HG03196 (cell line): ENCODE data around the gene ST7.
"Not testable (repeated sequence)": the region's sequence is repeated elsewhere in the genome, so short reads cannot be mapped to it uniquely, and the experiment has no call there.

ENCODE experiments used
- ATAC-seq: cut with Tn5 transposase; IDR thresholded peaks from one replicate; pipeline ENCODE4 v1.9.1; 2021; ENCODE audit not compliant: unreplicated experiment

The ST7 gene

DNA sequence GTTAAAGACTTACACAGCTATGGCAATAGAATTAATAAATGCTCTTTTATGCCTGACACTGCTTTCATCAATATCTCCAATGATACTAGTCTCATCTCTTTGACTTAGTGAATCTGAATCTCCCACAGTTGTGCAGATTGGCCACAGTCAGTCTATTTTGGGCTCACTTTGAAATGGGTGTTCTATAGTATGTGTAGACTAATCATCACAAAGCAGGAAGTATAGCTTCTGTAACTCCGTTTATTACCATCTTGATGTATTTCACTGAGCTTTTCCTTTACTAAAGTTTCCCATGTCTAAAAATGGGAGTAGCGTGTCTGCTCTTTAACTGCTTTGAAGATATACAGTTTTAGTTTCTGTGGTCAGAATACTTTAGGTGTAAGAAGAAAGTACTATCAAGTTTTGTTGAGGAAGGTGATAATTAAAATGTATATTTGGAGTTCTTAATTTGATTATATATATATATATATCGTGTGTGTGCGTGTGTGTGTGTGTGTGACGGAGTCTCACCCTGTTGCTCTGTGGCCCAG lies 70.1 kb downstream of the ST7 start:
- ATAC-seq, result peak; percentile 44

DNA sequence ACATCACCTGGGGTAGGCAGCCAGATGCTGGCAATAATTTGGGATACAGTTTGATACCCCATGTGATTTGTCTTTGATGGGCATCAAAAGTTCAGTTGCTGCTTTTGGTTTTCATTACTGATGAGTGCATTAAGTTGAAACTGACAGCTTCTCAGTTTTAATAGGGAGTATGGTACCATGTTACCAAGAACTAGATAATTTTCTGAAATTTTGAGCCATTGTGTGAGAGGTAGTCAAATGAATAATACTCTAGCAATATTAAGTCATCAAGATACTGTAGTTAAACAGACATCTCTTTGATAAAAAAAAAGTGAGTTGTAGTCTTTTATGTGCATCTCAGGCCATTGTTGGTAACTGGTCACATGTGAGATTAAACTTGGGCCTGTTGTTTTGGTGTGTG lies 71.5 kb downstream of the ST7 start:
- ATAC-seq, result no peak

GRCh38 chr7:117025891-117026290 lies 72.6 kb downstream of the ST7 start:
- no peak for ATAC-seq

DNA sequence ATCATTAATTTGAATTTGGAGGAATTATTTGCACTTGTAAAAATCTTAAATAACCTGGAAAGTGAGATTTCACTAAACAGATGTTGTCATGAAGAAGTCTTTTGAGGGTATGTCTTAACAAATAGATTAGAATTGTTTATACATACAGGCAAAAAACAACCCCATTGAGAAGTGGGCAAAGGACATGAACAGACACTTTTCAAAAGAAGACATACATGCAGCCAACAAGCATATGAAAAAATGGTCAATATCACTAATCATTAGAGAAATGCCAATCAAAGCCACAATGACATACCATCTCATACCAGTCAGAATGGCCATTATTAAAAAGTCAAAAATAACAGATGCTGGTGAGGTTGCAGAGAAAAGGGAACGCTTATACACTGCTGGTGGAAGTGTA lies 77.0 kb downstream of the ST7 start:
- ATAC-seq, result not testable (repeated sequence)

- not testable (repeated sequence) for ATAC-seq
Observed at GRCh38 chr7:117030793-117031192, 77.5 kb downstream of the ST7 start.

- no peak for ATAC-seq
Observed at GRCh38 chr7:117032810-117033209, 79.5 kb downstream of the ST7 start.

DNA sequence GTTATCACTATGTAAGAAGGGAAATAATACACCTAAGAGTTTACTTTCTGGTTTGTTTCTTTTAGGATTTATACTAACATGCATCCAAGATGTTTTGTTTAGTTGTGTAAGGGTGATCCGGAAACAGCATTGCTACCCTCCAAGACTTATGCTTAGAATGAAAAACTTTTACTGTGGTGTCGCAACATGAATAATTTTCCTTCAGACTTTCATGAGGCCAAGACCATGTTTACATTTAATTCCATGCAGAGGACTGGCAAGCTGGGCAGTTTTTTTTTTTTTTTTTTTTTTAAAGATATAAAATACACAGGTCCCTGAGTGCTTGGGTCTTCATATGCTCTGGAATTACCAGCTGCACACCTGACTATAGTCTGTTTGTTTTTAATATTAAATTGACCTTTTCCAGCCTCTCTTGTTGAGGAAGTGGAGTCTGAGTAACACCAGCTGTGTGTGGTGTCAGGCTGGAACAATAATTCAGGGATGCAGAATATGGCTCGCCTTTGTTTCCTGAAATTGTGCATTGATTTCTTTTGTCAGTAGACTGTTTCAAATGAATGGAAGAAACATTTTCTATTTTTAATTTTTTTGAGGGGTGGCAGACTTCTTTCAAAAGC lies 81.7 kb downstream of the ST7 start:
- no peak for ATAC-seq

- no peak for ATAC-seq
Observed at GRCh38 chr7:117035465-117035862, 82.2 kb downstream of the ST7 start.

DNA sequence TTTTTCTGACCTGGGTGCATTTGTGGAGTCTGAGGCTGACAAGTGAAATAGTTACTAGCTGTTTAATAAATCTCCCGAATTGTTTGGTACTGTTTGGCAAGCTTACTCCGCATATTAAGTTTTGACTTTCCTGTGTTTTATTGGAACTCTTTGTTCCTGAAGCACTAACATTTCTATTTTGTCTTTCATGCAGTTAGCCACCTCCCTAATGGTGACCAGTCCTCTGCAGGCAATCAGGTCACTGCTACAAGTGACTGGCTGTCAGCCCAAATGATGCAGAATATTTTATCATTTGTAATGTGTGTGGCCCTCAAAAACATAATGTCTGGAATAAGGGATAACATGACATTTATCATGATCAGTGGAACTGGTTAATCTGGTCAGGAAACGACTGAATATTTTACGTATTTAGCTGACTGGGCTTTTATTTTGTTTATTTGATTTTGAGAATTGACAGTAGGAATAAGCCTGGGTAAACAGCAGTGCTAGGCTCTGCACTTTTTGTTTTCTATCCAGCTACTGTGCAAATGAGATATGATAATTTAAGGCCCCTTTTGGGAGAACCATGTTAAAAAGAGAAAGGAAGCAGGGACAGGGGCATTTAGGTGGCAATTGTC lies 82.9 kb downstream of the ST7 start:
- ATAC-seq, result no peak

DNA sequence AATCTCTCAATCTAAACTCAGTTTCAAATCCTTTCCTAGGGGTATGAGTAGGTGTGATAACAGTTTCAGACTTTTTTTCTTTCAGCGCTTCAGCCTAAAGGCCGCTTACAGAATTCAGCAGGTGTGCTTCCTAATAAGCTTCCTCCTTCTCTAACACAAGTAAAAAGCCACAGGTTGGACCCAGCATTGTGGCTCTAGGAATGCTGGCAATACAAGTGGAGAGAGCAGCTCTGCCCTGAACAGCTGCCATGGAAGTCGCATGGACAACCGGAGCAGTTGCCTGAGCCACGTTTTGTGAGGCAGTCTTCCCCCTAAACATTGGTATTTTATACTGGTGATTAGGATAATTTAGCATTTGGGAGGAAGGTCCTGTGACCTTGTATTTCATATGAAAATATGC lies 83.5 kb downstream of the ST7 start:
- no peak for ATAC-seq

DNA sequence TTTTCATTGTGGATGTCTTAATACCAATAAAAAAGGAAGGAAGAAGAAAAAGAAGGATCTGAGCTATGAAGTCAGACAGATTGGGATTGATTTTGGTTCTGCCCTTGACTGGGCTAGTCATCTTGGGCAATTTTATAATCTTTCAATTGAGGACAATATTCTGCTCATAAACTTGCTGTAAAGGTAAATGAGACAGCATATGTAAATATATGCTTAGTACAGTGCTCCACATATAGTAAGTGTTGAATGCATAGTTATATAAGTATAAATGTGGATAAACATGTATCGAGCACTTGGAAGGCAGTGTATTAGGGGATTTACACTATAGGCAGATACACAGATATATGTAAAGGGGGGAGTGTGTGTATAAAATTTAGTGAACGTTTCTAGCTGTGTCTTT lies 85.1 kb downstream of the ST7 start:
- no peak for ATAC-seq

DNA sequence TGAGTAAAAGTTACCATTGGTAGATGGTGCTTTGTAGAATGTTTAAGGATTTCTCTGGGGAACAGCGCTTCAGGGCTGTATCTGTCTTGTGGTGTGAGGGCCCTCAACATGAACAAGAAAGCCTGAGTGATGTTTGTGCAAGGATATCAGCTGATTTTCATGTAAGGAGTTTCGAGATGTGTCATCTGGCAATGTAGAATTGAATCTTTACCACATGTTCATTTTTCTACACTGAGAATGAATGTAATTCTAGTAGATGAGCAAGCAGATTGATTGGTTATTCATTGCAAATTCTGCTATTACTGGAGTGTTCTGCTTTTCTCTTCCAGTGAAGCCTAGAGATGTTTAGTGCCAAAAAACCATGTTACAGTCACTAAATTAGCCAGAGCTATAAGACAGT lies 87.7 kb downstream of the ST7 start:
- ATAC-seq, result peak; percentile 85

- no peak for ATAC-seq
Observed at GRCh38 chr7:117041822-117042221, 88.5 kb downstream of the ST7 start.

- no peak for ATAC-seq
Observed at GRCh38 chr7:117043108-117043825, 90.0 kb downstream of the ST7 start.

- no peak for ATAC-seq
Observed at GRCh38 chr7:117044664-117045063, 91.4 kb downstream of the ST7 start.

DNA sequence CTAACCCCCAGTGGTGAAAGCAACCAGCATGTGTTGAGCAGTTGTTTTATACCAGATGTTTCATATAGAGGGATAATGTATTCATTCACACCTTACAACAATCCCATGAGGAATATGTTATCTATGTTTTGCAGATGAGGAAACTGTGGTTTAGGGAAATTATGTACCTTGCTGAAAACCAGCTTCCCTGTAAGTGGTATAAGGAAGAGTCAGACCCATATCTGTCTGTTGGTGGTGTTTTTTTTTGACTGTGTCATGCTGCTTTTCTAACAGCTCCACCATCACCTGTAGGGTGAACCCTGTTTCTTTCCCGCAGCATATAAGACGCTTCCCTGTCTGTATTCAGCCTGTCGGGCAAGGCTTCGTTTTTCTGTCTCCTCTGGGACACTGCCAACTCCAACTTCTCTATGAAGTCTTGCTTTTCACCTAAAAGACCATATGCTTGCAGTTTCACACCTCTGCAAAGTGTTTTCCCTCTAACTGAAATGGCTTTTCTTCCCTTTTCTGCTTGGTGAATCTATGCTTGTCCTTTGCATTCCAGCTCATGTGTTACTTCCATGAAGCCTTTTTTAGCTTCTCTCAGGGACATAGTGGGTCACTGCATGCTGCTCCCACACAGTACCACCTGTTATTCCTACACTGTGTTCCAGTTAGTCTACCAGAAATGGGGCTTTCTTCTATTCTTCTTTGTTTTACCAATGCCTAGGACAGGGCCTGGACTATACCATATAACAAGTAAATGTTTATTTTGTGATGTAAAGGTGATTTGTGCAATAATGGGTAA lies 92.8 kb downstream of the ST7 start:
- no peak for ATAC-seq

DNA sequence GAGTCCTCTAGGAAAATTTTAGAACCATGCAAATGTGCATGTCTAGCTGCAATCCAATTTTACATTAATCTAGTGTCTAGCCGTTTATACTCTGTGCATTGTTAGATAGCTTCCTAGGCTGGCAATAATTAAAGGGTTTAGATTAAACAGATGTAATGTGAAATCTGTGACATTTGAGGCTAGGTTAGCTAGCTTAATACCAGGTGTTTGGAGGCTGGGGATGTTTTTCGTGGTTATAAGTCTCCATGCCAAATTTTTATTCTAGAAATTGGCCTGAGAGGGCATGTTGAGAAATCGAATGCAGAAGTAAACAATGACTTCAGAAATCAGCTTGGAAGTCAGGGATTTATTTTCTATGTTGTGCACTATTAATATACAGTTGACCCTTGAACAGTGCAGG lies 94.2 kb downstream of the ST7 start:
- no peak for ATAC-seq

DNA sequence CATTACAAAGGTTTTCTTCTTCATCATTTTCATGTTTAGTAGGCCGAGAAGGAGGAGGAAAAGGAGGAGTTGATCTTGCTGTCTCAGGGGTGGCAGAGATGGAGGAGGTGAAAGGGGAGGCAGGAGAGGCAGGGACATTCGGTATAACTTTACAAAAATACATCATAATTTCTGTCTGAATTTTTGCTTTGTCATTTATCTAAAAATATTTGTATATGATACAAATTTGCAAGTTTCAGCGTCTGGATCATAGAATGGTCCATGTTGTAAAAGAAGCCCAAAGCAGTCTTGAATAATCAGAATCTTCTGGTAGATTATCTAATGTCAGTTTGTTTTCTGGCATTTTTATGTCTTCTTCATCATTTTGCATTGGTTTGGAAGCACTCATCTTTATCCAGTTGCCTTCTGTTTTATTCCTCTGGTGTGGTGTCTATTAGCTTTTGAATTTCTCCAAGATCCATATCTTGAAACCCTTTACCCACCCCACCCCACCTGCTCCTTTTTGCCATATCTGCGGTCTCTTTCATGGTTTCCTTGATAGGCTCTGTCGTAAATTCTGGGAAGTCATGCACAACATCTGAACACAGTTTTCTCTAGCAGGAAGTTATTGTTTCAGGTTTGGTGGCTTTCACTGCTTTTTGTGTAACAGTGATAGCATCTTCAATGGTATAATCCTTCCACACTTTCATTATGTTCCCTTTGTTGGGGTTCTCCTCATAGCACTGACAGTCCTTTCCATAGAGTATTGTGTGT lies 95.0 kb downstream of the ST7 start:
- no peak for ATAC-seq

DNA sequence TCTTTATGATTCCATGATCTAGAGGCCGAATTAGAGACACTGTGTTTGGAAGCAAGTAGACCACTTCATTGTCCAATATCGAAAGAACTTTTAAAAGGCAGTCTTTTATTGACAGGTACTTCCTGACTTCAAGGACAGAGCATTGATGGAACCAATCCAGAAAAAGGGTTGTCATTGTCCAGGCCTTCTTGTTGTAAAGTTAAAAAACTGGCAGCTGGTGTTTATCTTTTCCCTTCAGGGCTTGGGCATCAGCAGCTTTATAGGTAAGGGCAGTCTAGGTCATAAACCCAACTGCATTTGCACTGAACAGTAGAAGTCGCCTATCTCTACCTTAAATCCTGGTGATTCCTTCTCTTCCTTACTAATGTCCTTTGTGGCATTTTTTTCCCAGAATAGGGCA lies 95.6 kb downstream of the ST7 start:
- ATAC-seq, result no peak

- no peak for ATAC-seq
Observed at GRCh38 chr7:117051808-117052207, 98.5 kb downstream of the ST7 start.

DNA sequence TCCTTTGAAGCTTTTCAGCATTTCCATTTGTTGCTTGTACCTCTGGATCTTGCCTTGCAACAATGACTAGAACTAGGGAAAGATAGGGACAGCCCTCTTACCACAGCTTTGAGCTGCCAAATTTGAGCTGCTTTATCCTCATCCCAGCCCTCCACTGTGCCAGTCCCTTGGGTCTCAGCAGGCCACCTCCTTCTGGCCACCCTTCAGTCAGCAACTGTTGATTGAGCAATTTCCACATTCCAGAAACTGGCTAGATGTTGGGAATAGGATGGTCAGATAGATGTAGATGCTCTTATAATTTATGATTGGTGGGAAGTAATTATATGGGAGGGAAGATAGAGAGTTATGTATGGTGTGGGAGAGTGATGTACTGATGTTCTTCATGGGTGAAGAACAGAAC lies 100.1 kb downstream of the ST7 start:
- ATAC-seq, result no peak
